Psoas muscle (tissue), 8 donors: ENCODE measurements around the gene TYW1B. TPM values are rescaled to one million over a fixed set of nuclear protein-coding genes. Genes with fewer than 3 reads are reported as not detected.
"Not testable (repeated sequence)": the region's sequence is repeated elsewhere in the genome, so short reads cannot be mapped to it uniquely, and the experiment has no call there.

Source experiments
- ATAC-seq, 4 donors: fragments of 200-7000 bp; cut with Tn5 transposase; one replicate each; pipeline ENCODE4 v1.9.1; 2020; ENCODE audit warnings: moderate library complexity in 3 of 4, mild to moderate bottlenecking in 2 of 4
- DNase-seq, 2 donors: peaks; one replicate each; pipeline ENCODE4 v3.0.0-alpha.2; 2020
- H3K27ac ChIP-seq: fragments of 200-600 bp; one replicate; pipeline ENCODE4 v1.8.0; 2022
- H3K27me3 ChIP-seq, 3 donors: fragments of 200-600 bp in 1 of 3; one replicate each; pipeline versions ENCODE4 v1.6.1 to v1.8.0; 2013 to 2022; ENCODE audit warnings: low read length in 2 of 3, mild to moderate bottlenecking in 2 of 3, moderate library complexity in 1 of 3; ENCODE audit not compliant: insufficient read depth in 3 of 3
- H3K36me3 ChIP-seq, 2 donors: fragments of 200-600 bp in 1 of 2; one replicate each; pipeline versions ENCODE4 v1.6.1 to v1.8.0; 2013 to 2022; ENCODE audit warnings: low read depth in 1 of 2, mild to moderate bottlenecking in 1 of 2, moderate library complexity in 1 of 2; ENCODE audit not compliant: insufficient read depth in 1 of 2
- H3K4me1 ChIP-seq: fragments of 200-600 bp; one replicate; pipeline ENCODE4 v1.8.0; 2022
- H3K4me3 ChIP-seq: fragments of 200-600 bp; one replicate; pipeline ENCODE4 v1.8.0; 2022; ENCODE audit warnings: mild to moderate bottlenecking
- H3K9me3 ChIP-seq: fragments of 200-600 bp; one replicate; pipeline ENCODE4 v1.8.0; 2022
- WGBS, 3 donors: extraction: QIAGEN DNeasy Blood & Tissue Kit; methylation state at CpG; one replicate each; pipeline versions ENCODE4 v1.1.6 to v1.1.7; 2013; 5-methylcytosine and 5-hydroxymethylcytosine counted together
- intact Hi-C, 2 donors: fragments of 100-400 bp; cut with DNase I; formaldehyde crosslinking; loops; one replicate each; pipeline versions ENCODE4 v1.11.0 to v1.14.2; 2022
- polyA plus RNA-seq, 3 donors: library from polyadenylated mRNA; stranded (reverse); fragments of 200-250 nt; gene quantifications; one replicate each; pipeline ENCODE4 v1.2.3, GENCODE V29; 2013
- total RNA-seq, 4 donors: library from RNA; stranded (reverse); fragmentation: NEBNext Ultra II Directional in 2 of 4; extraction: Animal tissue kit (Norgen Biotek cat#: 25700) in 2 of 4; gene quantifications; one replicate each; pipeline versions ENCODE4 v1.2.1 to v1.2.4, GENCODE V29; 2021 to 2023
- TF ChIP-seq, protein P1 (sequence below): fragments of 200-600 bp; IDR thresholded peaks from one replicate; pipeline ENCODE4 v1.8.0; 2022; ENCODE audit warnings: antibody characterized with exemption
- donor health status: healthy with polysubstance abuse.
- donor health status: DM: no; HTN: no; CAD: no; lungs with moderate emphysema.
- donor health status: Bipolar disorder and iron deficiency.
- donor health status: healthy.
- donor health status: DM: yes; HTN: yes; CAD: no.
- donor health status: DM: no; HTN: no; CAD: no.
- donor health status: DM: no; HTN: no; CAD: no.
- donor health status: DM: yes; HTN: yes; CAD: no.

The TYW1B gene
- total and polyA plus RNA-seq, 7 donors: 1.1 to 6.5 (median 1.9) TPM

DNA sequence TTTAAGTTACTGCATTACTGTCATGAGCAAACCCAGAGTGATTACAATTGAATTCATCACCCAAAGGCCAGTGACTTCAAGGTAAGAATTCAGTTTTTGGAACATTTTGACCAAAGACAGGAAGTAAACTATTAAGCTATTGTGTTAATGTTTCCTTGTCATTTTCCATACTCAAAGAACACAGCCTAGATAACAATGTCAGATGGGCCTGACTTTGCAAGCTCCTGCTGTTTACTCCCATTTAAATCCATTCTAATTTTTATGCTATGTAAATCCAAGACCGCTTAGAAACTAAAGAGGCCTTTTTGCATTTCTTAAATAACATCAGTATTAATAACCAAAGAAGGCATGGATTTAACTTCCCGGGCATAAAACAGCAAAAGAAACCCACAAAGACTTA is 136.6 kb downstream of the TYW1B start:
- intact Hi-C loops: not testable (repeated sequence)

DNA sequence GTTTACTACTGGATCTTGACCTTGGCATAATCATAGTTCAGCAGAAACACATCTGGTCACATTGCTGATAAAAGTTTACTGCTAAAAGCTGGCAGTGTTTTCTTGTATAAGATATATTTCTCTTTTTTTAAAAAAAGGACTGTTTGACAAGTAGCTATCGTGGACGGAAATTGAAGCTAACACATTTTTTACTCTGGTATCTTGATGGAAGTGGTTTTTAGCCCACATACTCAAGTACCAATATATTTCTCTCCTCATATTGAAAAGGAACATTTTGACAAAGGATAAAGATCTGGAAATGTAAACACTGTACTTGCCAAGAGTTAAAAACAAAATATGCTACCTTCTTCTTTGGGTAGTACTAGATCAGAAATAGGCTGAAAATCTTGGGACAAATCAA is 137.8 kb downstream of the TYW1B start:
- not testable (repeated sequence) for ATAC-seq

More for the DNA sequence above, 136.6 kb downstream of the TYW1B start:
- not testable (repeated sequence) for H3K27me3 ChIP-seq, H3K9me3 ChIP-seq, ATAC-seq, H3K36me3 ChIP-seq, H3K4me1 ChIP-seq, H3K27ac ChIP-seq, H3K4me3 ChIP-seq, DNase-seq
- WGBS, 3 donors: 74 to 80% (median 76%) methylated on average over 2 of the region's 2 CpGs

DNA sequence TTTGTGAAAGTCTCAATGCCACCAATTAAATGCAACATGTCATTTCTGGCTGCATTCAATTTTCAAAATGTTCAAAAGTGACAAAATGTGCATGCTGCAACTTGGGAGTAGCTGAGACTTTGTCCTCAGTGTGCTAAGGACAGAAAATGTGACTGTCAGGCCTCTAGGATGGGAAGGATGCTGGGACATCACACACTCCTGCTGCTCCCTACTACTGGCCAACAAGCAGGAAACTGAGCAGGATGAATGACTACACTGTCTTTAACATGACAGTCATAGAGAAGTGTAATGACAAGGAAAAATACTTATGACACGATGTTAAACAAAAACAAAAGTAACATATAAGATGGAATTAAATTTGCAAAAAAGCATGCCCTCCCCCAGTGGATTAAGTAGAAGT is 138.7 kb downstream of the TYW1B start:
- H3K4me3 ChIP-seq, intact Hi-C loops, H3K36me3 ChIP-seq, H3K4me1 ChIP-seq, H3K9me3 ChIP-seq, DNase-seq, H3K27me3 ChIP-seq, H3K27ac ChIP-seq, ATAC-seq: not testable (repeated sequence)
- 42 to 77% (median 55%) methylated on average over 1 of the region's 1 CpG for WGBS, 3 donors

More for the DNA sequence above, 137.8 kb downstream of the TYW1B start:
- H3K9me3 ChIP-seq, H3K27me3 ChIP-seq, H3K4me1 ChIP-seq, intact Hi-C loops, H3K36me3 ChIP-seq, DNase-seq, H3K27ac ChIP-seq, H3K4me3 ChIP-seq: not testable (repeated sequence)
- 92 to 95% (median 93%) methylated on average over 2 of the region's 2 CpGs for whole genome bisulfite sequencing, 3 donors

DNA sequence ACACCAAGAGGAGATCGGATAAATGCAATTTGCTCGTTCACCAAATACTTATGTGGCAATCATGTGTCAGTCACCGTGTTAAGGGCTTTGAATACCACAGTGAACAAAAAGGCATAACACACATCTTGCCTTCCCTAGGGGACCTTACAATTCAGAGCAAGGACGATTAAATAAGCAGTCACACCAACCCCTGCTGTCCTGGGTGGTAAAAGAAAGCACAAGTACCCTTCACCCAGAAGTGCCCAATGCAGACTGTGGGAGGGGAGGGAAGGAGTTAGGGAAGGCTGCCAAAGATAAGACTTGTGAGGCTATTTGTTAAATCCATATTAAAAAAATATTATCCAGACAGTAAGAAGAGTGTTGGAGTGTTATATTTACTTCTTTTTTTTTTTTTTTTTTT is 146.8 kb downstream of the TYW1B start:
- 81 to 83% (median 82%) methylated on average over 4 of the region's 4 CpGs for WGBS, 3 donors
- H3K9me3 ChIP-seq, H3K4me1 ChIP-seq, H3K27me3 ChIP-seq, ATAC-seq, H3K4me3 ChIP-seq, H3K36me3 ChIP-seq, intact Hi-C loops, H3K27ac ChIP-seq, DNase-seq: not testable (repeated sequence)

DNA sequence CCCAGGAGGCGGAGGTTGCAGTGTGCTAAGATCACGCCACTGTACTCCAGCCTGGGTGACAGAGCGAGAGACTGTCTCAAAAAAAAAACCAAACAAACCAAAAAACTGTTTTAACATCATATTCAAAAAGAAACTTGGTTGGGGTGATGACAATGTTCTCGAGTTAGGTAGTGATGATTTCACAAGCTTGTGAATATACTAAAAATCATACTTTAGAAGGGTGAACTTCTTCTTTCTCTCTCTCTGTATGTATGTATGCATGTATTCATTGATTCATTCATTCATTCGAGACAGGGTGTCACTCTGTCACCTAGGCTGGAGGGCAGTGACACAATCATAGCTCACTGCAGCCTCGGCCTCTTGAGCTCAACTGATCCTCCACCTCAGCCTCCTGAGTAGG is 151.1 kb downstream of the TYW1B start:
- ATAC-seq, intact Hi-C loops: not testable (repeated sequence)

DNA sequence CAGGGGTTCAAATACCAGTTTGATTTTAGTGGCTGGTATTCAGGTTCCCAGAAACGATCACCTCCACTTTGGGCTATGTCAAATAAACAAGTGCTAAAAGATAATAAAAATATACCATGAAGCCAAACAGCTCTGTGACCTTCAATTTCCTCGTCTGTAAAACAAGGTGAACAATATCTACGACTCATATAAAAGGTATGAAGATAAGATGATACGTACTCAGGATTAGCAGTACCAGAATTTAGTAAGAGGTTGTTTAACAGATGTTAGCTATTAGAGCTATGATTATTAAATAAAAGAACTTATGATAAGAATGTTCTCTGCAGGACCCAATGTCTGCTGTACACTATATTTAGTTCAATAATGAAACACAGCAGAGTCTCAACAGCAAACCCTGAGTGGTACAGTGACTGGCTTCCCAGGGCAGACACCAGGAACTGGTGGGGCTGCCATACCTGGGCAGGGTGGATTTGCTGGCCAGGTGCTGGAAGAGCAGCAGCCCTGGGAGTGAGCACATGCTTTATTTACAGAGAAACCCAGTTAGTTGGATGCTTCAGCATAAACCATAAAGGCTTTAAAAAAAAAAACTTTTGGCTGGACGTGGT is 151.8 kb downstream of the TYW1B start:
- not testable (repeated sequence) for ATAC-seq
- 55 to 83% (median 74%) methylated on average over 5 of the region's 5 CpGs for WGBS, 3 donors

More for the DNA sequence above, 151.1 kb downstream of the TYW1B start:
- H3K27ac ChIP-seq, DNase-seq, H3K27me3 ChIP-seq, H3K4me3 ChIP-seq, H3K9me3 ChIP-seq, H3K36me3 ChIP-seq, H3K4me1 ChIP-seq: not testable (repeated sequence)
- 96 to 97% (median 96%) methylated on average over 6 of the region's 6 CpGs for WGBS, 3 donors

DNA sequence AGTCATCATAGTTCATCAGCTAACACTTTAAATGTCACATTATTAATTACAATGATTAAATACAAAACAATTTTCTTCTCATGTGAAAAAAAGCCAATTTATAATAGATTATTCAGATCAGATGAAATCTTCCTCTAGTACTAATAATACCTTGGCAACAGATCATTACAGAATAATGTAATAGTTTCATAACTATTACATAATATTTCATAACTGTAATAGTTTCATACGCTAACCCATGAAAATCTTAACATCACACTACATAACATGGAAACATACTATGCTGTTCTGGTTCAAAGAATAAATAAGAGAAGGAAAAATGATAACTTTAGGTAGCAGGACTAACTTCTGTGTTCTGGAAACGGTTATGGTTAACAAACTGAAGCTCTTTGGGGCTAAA is 152.3 kb downstream of the TYW1B start:
- H3K4me3 ChIP-seq, H3K4me1 ChIP-seq, intact Hi-C loops, H3K36me3 ChIP-seq, H3K27ac ChIP-seq, H3K9me3 ChIP-seq, H3K27me3 ChIP-seq, DNase-seq, ATAC-seq: not testable (repeated sequence)
- 84 to 90% (median 88%) methylated on average over 1 to 2 of the region's 2 CpGs for WGBS, 3 donors

More for the DNA sequence above, 151.8 kb downstream of the TYW1B start:
- DNase-seq, H3K4me3 ChIP-seq, H3K27ac ChIP-seq, H3K27me3 ChIP-seq, H3K9me3 ChIP-seq, H3K36me3 ChIP-seq, intact Hi-C loops, H3K4me1 ChIP-seq: not testable (repeated sequence)

DNA sequence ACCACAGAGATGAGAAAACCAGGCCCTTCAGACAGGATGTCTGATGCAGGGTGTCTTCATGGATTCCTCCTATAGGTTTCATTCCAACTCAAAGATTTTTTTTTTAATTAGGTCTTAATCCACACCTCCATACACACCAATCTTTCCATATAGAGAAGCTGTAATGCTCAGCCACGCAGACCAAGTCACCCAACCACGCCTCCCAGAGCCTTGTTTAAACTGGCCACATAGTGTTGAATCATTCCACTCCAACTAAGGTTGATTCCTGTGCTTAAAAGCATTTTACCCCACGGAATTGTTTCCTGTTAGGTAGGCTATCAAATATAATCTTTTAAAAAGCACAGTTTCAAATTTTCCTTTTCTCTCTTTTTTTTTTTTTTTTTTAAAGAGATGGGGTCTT is 153.6 kb downstream of the TYW1B start:
- H3K27me3 ChIP-seq: no peaks in the 10 kb centered on the region
- no peaks in the 10 kb centered on the region for H3K4me1 ChIP-seq
- H3K36me3 ChIP-seq: no peaks in the 10 kb centered on the region
- H3K9me3 ChIP-seq: no peaks in the 10 kb centered on the region
- intact Hi-C loops: no loop called here
- H3K27ac ChIP-seq: no peak overlapping the region
- ATAC-seq (no peak), DNase-seq (no peak)
- 88 to 91% (median 88%) methylated on average over 3 of the region's 3 CpGs for WGBS, 3 donors
- H3K4me3 ChIP-seq: no peak overlapping the region
- TF ChIP-seq, protein P1, sequence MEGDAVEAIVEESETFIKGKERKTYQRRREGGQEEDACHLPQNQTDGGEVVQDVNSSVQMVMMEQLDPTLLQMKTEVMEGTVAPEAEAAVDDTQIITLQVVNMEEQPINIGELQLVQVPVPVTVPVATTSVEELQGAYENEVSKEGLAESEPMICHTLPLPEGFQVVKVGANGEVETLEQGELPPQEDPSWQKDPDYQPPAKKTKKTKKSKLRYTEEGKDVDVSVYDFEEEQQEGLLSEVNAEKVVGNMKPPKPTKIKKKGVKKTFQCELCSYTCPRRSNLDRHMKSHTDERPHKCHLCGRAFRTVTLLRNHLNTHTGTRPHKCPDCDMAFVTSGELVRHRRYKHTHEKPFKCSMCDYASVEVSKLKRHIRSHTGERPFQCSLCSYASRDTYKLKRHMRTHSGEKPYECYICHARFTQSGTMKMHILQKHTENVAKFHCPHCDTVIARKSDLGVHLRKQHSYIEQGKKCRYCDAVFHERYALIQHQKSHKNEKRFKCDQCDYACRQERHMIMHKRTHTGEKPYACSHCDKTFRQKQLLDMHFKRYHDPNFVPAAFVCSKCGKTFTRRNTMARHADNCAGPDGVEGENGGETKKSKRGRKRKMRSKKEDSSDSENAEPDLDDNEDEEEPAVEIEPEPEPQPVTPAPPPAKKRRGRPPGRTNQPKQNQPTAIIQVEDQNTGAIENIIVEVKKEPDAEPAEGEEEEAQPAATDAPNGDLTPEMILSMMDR: no peak

DNA sequence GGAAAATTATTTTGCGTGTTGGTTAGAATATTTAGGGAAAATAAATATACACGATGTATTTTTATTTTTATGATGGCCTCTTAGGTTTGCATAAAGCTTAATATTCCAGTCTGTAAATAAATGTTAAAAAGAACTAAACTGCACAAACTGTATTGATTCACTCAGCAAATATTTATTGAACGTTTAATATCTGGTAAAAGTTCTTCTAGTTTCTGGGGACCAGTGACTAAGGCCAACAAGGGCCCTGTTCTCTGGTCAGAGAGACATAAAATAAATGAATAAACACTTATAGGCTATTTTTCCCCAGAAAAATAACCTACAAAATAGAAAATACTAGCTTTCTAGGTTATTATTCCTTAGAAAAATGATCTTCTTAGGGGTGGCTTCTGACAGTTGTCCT is 157.2 kb downstream of the TYW1B start:
- ATAC-seq, DNase-seq, intact Hi-C loops, H3K36me3 ChIP-seq, H3K27ac ChIP-seq, H3K4me3 ChIP-seq, H3K9me3 ChIP-seq, H3K4me1 ChIP-seq, H3K27me3 ChIP-seq: not testable (repeated sequence)
- 89 to 99% (median 96%) methylated on average over 3 of the region's 3 CpGs for WGBS, 3 donors

DNA sequence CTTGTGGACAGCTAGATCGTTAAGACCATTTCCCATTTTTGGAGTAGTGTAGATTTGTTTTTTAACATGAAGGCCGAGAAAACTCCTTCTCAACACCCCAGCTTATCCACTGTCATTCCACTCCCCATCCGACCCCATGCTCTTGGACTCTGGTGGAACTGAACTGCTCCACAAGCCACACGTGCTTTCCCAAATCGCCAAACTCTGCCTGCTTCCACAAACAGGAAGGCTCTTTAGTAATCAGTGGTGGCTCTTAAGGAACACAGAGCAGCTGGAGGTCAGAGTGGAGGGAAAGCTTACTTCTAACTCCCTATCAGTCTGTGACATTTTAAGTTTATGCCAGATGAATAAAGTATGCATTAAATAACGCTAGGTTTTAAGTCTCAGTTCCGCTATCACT is 159.6 kb downstream of the TYW1B start:
- H3K4me1 ChIP-seq, H3K27ac ChIP-seq, H3K27me3 ChIP-seq, DNase-seq, ATAC-seq, intact Hi-C loops, H3K36me3 ChIP-seq, H3K4me3 ChIP-seq, H3K9me3 ChIP-seq: not testable (repeated sequence)
- 52 to 71% (median 61%) methylated on average over 7 of the region's 7 CpGs for WGBS, 3 donors

DNA sequence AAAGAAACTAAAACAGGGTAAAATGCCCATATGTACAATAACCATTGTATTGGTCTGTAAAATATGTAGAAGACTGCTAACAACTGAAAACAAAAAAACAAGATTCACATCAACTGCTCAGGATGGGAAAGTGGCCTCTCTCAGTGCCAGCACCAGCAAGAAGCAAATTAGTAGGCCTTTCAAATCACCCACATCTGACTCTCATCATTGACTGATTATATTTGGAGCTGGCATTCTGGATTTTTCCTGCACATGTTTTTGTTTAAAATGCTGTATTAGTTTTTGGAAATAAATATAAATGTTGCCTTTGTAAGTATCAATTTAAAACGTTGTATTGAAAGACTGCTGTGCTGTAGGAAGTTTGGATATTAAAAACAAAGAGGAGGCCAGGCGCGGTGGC is 161.0 kb downstream of the TYW1B start:
- H3K27me3 ChIP-seq, intact Hi-C loops, H3K27ac ChIP-seq, H3K4me1 ChIP-seq, H3K4me3 ChIP-seq, DNase-seq, ATAC-seq, H3K9me3 ChIP-seq, H3K36me3 ChIP-seq: not testable (repeated sequence)
- WGBS, 3 donors: 57 to 66% (median 66%) methylated on average over 3 of the region's 3 CpGs
